C4-2B (cell line): ENCODE results near the gene CTDSP2.
"Not testable (repeated sequence)": the region's sequence is repeated elsewhere in the genome, so short reads cannot be mapped to it uniquely, and the experiment has no call there.

ENCODE experiments used
- H3K27ac ChIP-seq: fragments of 450-650 bp; 2 replicates; pipeline ENCODE4 v1.5.1; 2017
- CTCF ChIP-seq: fragments of 450-650 bp; conservative IDR thresholded peaks from 2 replicates; pipeline ENCODE4 v1.5.1; 2017; ENCODE audit warnings: mild to moderate bottlenecking
- ZFX ChIP-seq: fragments of 450-650 bp; IDR thresholded peaks from 2 replicates; pipeline ENCODE4 v1.6.1; 2017

The CTDSP2 gene

GRCh38 chr12:57891542-57892228 is 45.2 kb upstream of the CTDSP2 start:
- H3K27ac ChIP-seq: no peak overlapping the region
- TF ChIP-seq CTCF (no peak), ZFX (no peak)

- no peak overlapping the region for H3K27ac ChIP-seq
- no peak for TF ChIP-seq CTCF
- no peak for TF ChIP-seq ZFX
These were observed 43.9 kb upstream of the CTDSP2 start for GRCh38 chr12:57890191-57891115.

- TF ChIP-seq CTCF: no peak
- TF ChIP-seq ZFX: no peak
- H3K27ac ChIP-seq: no peak overlapping the region
These were observed 43.0 kb upstream of the CTDSP2 start for GRCh38 chr12:57889500-57889989.

- no peak for TF ChIP-seq ZFX
- no peak for TF ChIP-seq CTCF
- no peak overlapping the region for H3K27ac ChIP-seq
These were observed 42.1 kb upstream of the CTDSP2 start for GRCh38 chr12:57888409-57889157.

GRCh38 chr12:57887631-57888408 is 41.3 kb upstream of the CTDSP2 start:
- no peak overlapping the region for H3K27ac ChIP-seq
- no peak for TF ChIP-seq ZFX
- no peak for TF ChIP-seq CTCF

GRCh38 chr12:57886964-57887363 is 40.4 kb upstream of the CTDSP2 start:
- not testable (repeated sequence) for H3K27ac ChIP-seq

- H3K27ac ChIP-seq: no peak overlapping the region
- TF ChIP-seq ZFX (no peak), CTCF (no peak)
These were observed 40.0 kb upstream of the CTDSP2 start for GRCh38 chr12:57886542-57886941.
